GM15510 (cell line): ENCODE data around the gene SIRPD.

ENCODE experiments used
- POLR2A ChIP-seq: IDR thresholded peaks from 3 replicates; pipeline ENCODE4 v1.6.1; 2011; ENCODE audit warnings: borderline replicate concordance; ENCODE audit not compliant: insufficient read length; ENCODE audit errors: extremely low read depth

SIRPD gene

GRCh38 chr20:1557605-1558004 is at the start of gene SIRPD:
Gene SIRPD, minus strand, starts transcription at chr20:1557705. Its CDS starts 52 bp downstream, at chr20:1557653.
- no peak for TF ChIP-seq POLR2A

GRCh38 chr20:1600736-1601135 is 43.2 kb upstream of the SIRPD start:
- no peak for TF ChIP-seq POLR2A

- TF ChIP-seq POLR2A, result no peak
Observed at GRCh38 chr20:1595333-1595732, 37.8 kb upstream of the SIRPD start.

DNA sequence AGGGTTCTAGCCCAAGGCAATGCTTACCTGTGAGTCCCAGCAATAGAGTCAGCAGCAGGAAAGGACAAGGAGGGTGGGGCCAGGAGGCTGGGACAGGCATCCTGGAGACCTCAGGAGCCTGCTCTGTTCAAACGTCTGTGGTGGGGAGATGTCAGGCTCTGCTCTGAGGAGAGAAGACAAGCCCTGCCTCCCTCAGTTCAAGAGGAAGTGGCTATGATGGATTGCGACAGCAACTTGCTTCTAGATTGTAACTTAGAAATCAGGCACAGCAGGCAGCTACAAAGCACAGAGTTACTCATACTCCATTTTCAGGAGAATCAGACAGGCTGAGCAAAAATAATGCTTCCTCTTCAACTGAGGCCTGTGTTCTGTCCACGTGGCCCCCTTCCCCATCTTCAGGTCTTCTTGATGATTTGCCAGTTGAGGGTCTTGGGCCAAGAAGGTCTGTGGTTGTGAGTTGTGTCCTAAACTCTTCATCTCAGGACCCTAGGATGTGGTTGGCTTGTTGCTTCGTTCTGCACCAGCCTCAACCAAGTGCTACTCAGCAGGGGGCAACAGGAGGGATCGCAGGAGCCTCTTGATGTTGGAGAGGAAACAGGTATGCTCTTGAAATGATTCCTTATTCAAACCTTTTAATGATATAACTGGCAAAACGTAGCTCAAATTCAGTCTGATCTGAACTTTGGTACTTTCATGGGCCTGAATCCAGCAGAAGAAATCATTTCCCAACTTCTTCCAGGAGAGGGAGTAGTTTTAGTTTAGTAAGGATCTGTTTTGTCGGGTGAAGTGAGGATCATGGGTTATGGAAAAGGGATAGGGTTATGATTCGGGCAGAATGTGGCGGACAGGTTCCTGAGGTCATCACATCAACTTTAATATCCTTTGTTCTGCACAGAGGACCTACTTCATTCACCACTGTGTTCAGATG is 31.3 kb upstream of the SIRPD start:
- no peak for TF ChIP-seq POLR2A

GRCh38 chr20:1587781-1588532 is 30.5 kb upstream of the SIRPD start:
- no peak for TF ChIP-seq POLR2A

DNA sequence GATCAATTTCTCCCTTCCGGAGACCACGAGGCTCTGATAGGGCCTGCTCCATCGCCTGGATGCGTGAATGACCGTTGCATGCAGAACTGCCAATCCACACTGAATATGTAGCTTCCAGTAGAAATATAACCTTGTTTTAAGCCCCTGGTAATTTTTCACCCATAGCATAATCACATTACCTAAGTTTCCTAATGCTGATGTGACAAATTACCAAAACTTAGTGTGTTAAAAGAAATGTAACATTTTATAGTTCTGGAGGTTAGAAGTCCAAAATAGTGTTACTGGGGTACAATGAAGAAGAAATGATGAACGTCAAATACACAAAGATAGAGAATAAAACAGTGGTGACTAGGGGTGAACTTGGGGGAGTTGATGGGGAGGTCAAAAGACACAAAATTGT is 22.0 kb upstream of the SIRPD start:
- TF ChIP-seq POLR2A, result no peak

- TF ChIP-seq POLR2A, result no peak
Observed at GRCh38 chr20:1577906-1578305, 20.4 kb upstream of the SIRPD start.

GRCh38 chr20:1576641-1577040 is 19.1 kb upstream of the SIRPD start:
- TF ChIP-seq POLR2A, result no peak

GRCh38 chr20:1569415-1569881 is 11.9 kb upstream of the SIRPD start:
- no peak for TF ChIP-seq POLR2A

DNA sequence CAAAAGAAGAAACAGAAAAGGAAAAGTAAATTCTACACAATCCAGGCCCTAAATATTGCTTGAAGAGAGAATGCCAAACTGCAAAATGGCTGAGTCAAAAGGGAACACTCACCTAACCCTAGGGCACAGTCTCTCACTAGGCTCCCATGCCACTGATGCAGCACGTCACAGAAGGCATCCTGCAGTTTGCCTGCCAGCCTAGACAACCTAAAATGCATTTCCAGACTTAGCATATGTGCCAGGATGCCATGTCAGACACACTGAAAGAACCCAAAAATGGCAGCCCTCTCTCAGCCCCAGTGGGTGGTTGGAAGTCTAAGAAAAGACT is 10.6 kb upstream of the SIRPD start:
- no peak for TF ChIP-seq POLR2A

DNA sequence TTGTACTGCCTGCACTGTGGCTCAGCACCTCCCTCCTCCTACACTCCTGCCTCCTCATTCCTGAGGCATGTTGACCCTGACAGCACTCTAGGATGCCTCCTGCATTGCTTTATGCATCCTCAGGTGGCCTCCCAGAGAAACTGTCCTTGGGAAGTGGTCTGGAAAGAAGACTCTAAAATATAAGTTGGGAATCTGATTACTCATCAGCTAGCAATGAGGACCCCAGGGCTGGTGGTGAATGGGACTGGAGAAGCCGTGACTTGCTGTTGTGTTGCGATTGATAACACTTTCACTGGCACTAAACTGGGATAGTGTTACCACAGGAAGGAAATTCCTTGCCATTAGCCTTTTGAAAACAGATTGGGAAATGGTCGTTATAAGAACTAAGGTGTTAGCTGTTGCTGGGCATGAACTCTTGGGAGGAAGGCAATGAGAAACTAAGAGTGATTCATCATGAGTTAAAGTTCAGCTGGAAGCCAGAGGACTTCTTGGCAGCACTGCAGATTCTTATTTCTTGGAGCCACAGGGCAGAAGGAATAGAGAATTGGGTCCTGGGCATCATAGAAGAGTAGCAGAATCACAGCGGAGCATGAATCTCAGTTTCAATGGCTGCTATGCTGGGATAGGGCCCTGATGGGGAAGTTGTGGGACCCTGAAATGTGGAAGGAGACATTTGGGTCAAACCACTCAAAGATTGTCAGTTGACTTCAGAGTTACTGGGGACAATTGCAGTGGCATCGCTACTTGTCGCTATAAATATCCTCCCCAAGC is 10.1 kb upstream of the SIRPD start:
- TF ChIP-seq POLR2A, result no peak

DNA sequence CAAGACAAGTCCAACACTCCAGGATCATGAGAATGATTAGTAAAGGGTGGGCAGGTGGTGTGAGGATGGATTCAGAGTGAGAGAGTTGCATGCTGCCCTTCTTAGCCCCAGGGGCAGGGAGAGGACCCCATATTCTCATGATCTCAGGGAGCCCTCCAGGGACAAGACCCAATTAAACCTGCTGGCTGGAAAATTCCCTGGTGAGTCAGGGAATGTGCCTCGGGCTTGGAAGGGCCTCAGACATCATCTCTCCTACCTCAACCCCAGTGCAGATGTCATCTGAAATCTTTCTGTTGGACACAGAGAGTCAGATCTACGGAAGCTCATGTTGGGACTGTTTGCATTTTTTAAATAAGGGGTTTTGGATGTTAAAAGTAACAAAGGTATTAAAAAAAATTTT is 9.2 kb upstream of the SIRPD start:
- no peak for TF ChIP-seq POLR2A

- no peak for TF ChIP-seq POLR2A
Observed at GRCh38 chr20:1565461-1565860, 8.0 kb upstream of the SIRPD start.

DNA sequence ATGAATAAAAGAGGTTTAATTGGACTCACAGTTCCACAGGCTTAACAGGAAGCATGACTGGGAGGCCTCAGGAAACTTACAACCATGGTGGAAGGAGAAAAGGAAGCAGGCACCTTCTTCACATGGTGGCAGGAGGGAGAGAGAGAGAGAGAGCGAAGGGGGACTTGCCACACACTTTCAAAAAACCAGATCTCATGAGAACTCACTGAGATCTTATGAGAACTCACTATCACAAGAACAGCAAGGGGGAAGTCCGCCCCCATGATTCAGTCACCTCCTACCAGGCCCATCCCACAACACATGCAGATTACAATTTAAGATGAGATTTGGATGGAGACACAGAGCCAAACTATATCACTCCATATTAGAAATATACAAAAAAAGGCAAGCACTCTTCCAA is 6.1 kb upstream of the SIRPD start:
- TF ChIP-seq POLR2A, result no peak

DNA sequence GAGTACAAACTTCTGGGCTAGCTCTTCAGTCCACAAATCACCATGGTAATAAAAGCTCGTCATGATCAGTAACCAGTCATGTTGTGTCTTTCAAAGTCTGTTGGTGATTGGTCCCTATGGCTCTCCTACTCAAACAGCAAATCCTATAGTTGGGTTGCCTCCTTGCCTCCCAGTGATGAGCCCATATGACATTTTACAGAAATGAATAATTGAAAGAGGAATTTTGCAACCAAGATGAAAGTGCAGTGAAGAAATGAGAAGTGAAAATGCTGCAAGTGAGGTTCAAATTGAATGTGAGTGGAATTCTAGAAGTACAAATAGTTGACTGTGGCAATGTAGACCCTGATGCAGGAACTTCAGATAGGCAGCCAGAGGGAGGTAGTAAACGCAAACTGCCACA is 5.1 kb upstream of the SIRPD start:
- TF ChIP-seq POLR2A, result no peak
